Measurements from ENCODE around the gene NEGR1. TPM values are rescaled to one million over a fixed set of nuclear protein-coding genes. Genes with fewer than 3 reads are reported as not detected.

NEGR1 gene
- total RNA-seq, 4 donors from 2014 or later = 0.49 to 8.8 (median 2.7) TPM

DNA sequence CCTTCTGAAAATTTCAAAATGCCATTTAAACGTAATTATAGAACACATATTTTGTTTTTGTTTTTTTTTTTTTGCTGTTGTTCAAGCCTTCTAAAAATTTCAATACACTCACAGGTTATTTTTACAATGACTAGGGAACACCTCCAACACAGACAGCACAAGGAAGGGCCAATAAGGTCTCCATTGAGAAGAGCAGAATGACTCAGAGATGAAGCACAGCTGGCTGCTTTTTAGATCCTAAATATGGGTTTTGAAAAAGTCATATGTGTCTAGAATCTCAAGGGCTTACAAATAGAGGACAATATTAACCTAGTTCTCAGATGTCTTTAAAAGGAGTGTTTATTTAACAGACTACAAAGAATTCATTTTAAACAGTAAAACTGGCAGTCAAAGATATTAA is 104.6 kb downstream of the NEGR1 start:
- Histone ChIP-seq H3K27ac (no peak overlapping the region), H3K36me3 (no peaks in the 10 kb centered on the region), H3K27me3 (no peaks in the 10 kb centered on the region), H3K4me3 (no peak overlapping the region), H3K4me1 (no peaks in the 10 kb centered on the region), H3K9me3 (no peaks in the 10 kb centered on the region)
- WGBS, 2 donors = 59 to 63% methylated on average over 1 of the region's 1 CpG
- TF ChIP-seq POLR2A (IDR thresholded peaks at IDR 0.05) = no peak
- TF ChIP-seq, protein P1, sequence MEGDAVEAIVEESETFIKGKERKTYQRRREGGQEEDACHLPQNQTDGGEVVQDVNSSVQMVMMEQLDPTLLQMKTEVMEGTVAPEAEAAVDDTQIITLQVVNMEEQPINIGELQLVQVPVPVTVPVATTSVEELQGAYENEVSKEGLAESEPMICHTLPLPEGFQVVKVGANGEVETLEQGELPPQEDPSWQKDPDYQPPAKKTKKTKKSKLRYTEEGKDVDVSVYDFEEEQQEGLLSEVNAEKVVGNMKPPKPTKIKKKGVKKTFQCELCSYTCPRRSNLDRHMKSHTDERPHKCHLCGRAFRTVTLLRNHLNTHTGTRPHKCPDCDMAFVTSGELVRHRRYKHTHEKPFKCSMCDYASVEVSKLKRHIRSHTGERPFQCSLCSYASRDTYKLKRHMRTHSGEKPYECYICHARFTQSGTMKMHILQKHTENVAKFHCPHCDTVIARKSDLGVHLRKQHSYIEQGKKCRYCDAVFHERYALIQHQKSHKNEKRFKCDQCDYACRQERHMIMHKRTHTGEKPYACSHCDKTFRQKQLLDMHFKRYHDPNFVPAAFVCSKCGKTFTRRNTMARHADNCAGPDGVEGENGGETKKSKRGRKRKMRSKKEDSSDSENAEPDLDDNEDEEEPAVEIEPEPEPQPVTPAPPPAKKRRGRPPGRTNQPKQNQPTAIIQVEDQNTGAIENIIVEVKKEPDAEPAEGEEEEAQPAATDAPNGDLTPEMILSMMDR (IDR thresholded peaks at IDR 0.05) = no peak
- intact Hi-C loops (cut with DNase I) = no loop called here
- DNase-seq = no peak

DNA sequence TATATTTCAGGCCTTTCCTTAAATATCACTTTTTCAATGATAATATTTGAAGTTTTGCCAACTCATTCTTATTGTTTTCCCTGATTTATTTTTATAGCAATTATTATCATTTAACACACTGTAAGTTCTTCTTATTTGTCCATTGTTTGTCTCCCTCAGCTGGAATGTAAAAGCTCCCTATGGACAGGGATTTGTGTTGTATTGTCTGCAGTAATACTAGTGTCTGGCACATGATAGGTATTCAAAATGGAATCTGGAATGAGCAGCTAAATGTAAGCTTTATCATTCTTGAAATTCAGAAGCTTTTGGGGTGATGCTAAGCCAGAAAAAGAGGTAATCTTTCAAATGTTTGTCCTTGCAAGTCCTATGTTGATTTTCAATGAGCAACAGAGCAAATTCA is 112.1 kb downstream of the NEGR1 start:
- TF ChIP-seq, protein P1 (IDR thresholded peaks at IDR 0.05) = no peak
- TF ChIP-seq POLR2A (IDR thresholded peaks at IDR 0.05) = no peak
- intact Hi-C loops (cut with DNase I) = no loop called here
- Histone ChIP-seq H3K36me3 (no peaks in the 10 kb centered on the region), H3K27ac (no peak overlapping the region), H3K9me3 (no peaks in the 10 kb centered on the region), H3K4me1 (no peaks in the 10 kb centered on the region), H3K27me3 (no peaks in the 10 kb centered on the region), H3K4me3 (no peak overlapping the region)
- no peak for DNase-seq

DNA sequence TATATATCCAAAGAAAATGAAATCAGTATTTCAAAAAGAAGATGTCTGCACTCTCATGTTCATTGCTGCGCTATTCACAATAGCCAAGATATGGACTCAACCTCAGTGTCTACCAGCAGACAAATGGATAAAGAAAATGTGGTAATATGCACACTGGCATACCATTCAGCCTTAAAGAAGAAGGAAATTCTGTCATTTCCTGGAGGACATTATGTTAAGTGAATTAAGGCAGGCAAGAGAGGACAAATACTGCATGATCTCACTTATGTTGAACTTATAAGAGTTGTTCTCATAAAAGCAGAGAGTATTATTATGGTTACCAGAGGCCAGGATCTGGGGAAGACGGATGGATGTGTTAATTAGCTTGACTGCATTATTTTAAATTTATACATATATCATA is 115.9 kb downstream of the NEGR1 start:
- Histone ChIP-seq H3K4me1 (no peaks in the 10 kb centered on the region), H3K4me3 (no peak overlapping the region), H3K27ac (no peak overlapping the region), H3K9me3 (no peaks in the 10 kb centered on the region), H3K27me3 (no peaks in the 10 kb centered on the region), H3K36me3 (no peaks in the 10 kb centered on the region)
- TF ChIP-seq, protein P1 (IDR thresholded peaks at IDR 0.05) = no peak
- no peak for TF ChIP-seq POLR2A (IDR thresholded peaks at IDR 0.05)
- 75 to 85% methylated on average over 2 of the region's 2 CpGs for WGBS, 2 donors
- intact Hi-C loops (cut with DNase I) = no loop called here
- no peak for DNase-seq

DNA sequence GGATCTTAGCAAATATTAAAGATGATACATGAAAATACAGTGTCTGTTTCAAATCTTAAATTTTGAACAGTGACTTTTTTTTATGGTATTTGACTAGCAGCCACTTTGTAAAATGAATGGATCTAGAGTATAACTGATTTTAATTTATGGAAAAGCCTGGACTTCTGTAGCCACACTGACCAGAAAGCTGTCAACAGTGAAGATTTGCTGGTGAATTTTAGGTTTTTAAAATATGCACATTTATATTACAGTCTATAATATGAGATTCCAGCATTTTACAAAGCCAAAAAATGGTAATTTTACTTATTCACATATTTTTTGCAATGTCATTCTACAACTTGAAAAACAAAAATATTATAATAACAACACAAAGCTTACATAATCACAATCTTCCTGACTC is 131.8 kb downstream of the NEGR1 start:
- Histone ChIP-seq H3K27ac (no peak overlapping the region), H3K4me3 (no peak overlapping the region), H3K27me3 (no peaks in the 10 kb centered on the region), H3K9me3 (no peaks in the 10 kb centered on the region), H3K4me1 (no peaks in the 10 kb centered on the region), H3K36me3 (no peaks in the 10 kb centered on the region)
- no peak for DNase-seq
- TF ChIP-seq, protein P1 (IDR thresholded peaks at IDR 0.05) = no peak
- TF ChIP-seq POLR2A (IDR thresholded peaks at IDR 0.05) = no peak
- intact Hi-C loops (cut with DNase I) = no loop called here

DNA sequence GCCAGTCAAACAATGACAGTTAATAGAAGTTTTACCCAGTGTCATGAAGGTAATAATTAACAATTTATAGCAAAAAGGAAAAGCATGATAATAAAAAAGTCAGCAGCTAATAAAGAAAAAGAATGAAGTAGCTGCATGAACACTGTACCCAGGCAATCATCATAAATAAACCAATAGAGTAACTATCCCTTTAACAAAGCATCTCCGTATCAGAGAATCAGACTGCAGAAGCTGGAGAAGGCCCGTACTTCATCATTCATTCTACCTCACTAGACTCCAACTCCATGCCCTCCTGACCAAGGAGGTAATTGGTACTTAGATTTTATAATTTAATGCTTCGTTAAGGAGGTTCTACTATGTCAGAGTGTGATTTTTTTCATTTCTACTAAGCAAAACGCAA is 140.5 kb downstream of the NEGR1 start:
- Histone ChIP-seq H3K27me3 (no peaks in the 10 kb centered on the region), H3K9me3 (peaks cover 0 to 9% (median 4%) of the 10 kb centered on the region in 3 donors), H3K36me3 (no peaks in the 10 kb centered on the region), H3K27ac (no peak overlapping the region), H3K4me1 (no peaks in the 10 kb centered on the region), H3K4me3 (no peak overlapping the region)
- 63 to 72% methylated on average over 4 of the region's 4 CpGs for WGBS, 2 donors
- TF ChIP-seq POLR2A (IDR thresholded peaks at IDR 0.05) = no peak
- TF ChIP-seq, protein P1 (IDR thresholded peaks at IDR 0.05) = no peak
- no peak for DNase-seq
- intact Hi-C loops (cut with DNase I) = no loop called here
